H9 (cell line): Measurements from ENCODE around the gene TRIM40. TPM values are rescaled to one million over a fixed set of nuclear protein-coding genes. Genes with fewer than 3 reads are reported as not detected.

Experiments used
- DNase-seq: peaks from one replicate; pipeline ENCODE4 v3.0.0-alpha.2; 2017
- H2AFZ ChIP-seq: one replicate; pipeline ENCODE4 v1.6.1; 2013; ENCODE audit warnings: mild to moderate bottlenecking, low read length, control low read depth, moderate library complexity
- H2AK5ac ChIP-seq: 2 replicates; pipeline ENCODE4 v1.6.1; 2013; ENCODE audit warnings: low read length, control low read depth, mixed read lengths; ENCODE audit not compliant: insufficient read length
- H2BK120ac ChIP-seq: one replicate; pipeline ENCODE4 v1.6.1; 2013; ENCODE audit warnings: low read depth, mild to moderate bottlenecking, low read length, control low read depth, inconsistent platforms; ENCODE audit not compliant: poor library complexity, severe bottlenecking
- H2BK12ac ChIP-seq: 2 replicates; pipeline ENCODE4 v1.6.1; 2013; ENCODE audit warnings: low read length, control low read depth, mixed read lengths, low read depth; ENCODE audit not compliant: insufficient read length
- H2BK15ac ChIP-seq: 2 replicates; pipeline ENCODE4 v1.6.1; 2013; ENCODE audit warnings: low read depth, low read length, control low read depth
- H2BK20ac ChIP-seq: one replicate; pipeline ENCODE4 v1.6.1; 2013; ENCODE audit warnings: low read depth, mild to moderate bottlenecking, low read length, control low read depth, inconsistent platforms; ENCODE audit not compliant: poor library complexity, severe bottlenecking
- H2BK5ac ChIP-seq: 2 replicates; pipeline ENCODE4 v1.6.1; 2013; ENCODE audit warnings: low read length, control low read depth, mixed read lengths; ENCODE audit not compliant: insufficient read length
- H3K14ac ChIP-seq: 2 replicates; pipeline ENCODE4 v1.6.1; 2013; ENCODE audit warnings: low read length, control low read depth; ENCODE audit not compliant: insufficient read depth
- H3K18ac ChIP-seq: 2 replicates; pipeline ENCODE4 v1.6.1; 2013; ENCODE audit warnings: low read depth, mild to moderate bottlenecking, mixed read lengths, low read length, control low read depth; ENCODE audit not compliant: insufficient read length
- H3K23ac ChIP-seq: 2 replicates; pipeline ENCODE4 v1.6.1; 2013; ENCODE audit warnings: low read length, control low read depth, mixed read lengths, low read depth; ENCODE audit not compliant: insufficient read length
- H3K23me2 ChIP-seq: 2 replicates; pipeline ENCODE4 v1.6.1; 2013; ENCODE audit warnings: low read depth, mild to moderate bottlenecking, mixed read lengths, low read length, control low read depth; ENCODE audit not compliant: insufficient read length, poor library complexity, severe bottlenecking
- H3K27ac ChIP-seq: 2 replicates; pipeline ENCODE4 v1.5.1; 2013; ENCODE audit warnings: low read length, control low read depth, mixed read lengths, low read depth; ENCODE audit not compliant: insufficient read length
- H3K27me3 ChIP-seq: 2 replicates; pipeline ENCODE4 v1.6.1; 2013; ENCODE audit warnings: low read length, control low read depth, inconsistent platforms; ENCODE audit not compliant: insufficient read depth
- H3K4ac ChIP-seq: 2 replicates; pipeline ENCODE4 v1.6.1; 2013; ENCODE audit warnings: low read depth, mild to moderate bottlenecking, control low read depth, inconsistent platforms, low read length, moderate library complexity
- H3K4me1 ChIP-seq: 2 replicates; pipeline ENCODE4 v1.6.1; 2013; ENCODE audit warnings: low read length, control low read depth, inconsistent platforms; ENCODE audit not compliant: insufficient read depth
- H3K4me2 ChIP-seq: 2 replicates; pipeline ENCODE4 v1.6.1; 2013; ENCODE audit warnings: low read length, control low read depth, mixed read lengths; ENCODE audit not compliant: insufficient read length, insufficient read depth
- H3K56ac ChIP-seq: 2 replicates; pipeline ENCODE4 v1.6.1; 2013; ENCODE audit warnings: low read depth, mild to moderate bottlenecking, mixed read lengths, low read length, control low read depth; ENCODE audit not compliant: insufficient read length
- H3K79me1 ChIP-seq: 2 replicates; pipeline ENCODE4 v1.6.1; 2013; ENCODE audit warnings: low read depth, mild to moderate bottlenecking, moderate library complexity, low read length, control low read depth, inconsistent platforms; ENCODE audit not compliant: insufficient read depth, poor library complexity, severe bottlenecking
- H3K79me2 ChIP-seq: 2 replicates; pipeline ENCODE4 v1.6.1; 2013; ENCODE audit warnings: low read length, control low read depth, inconsistent platforms; ENCODE audit not compliant: insufficient read depth
- H3K9ac ChIP-seq: 2 replicates; pipeline ENCODE4 v1.6.1; 2013; ENCODE audit warnings: low read length, control low read depth, mixed read lengths; ENCODE audit not compliant: insufficient read length; ENCODE audit errors: extremely low read depth
- H3K9me3 ChIP-seq: one replicate; pipeline ENCODE4 v1.6.1; 2013; ENCODE audit warnings: low read depth, low read length, inconsistent platforms; ENCODE audit not compliant: control insufficient read depth
- H3T11ph ChIP-seq: one replicate; pipeline ENCODE4 v1.6.1; 2013; ENCODE audit warnings: mild to moderate bottlenecking, low read length, control low read depth, inconsistent platforms
- H4K20me1 ChIP-seq: one replicate; pipeline ENCODE4 v1.6.1; 2013; ENCODE audit not compliant: control insufficient read depth, insufficient read length, insufficient read depth
- H4K5ac ChIP-seq: 2 replicates; pipeline ENCODE4 v1.6.1; 2013; ENCODE audit warnings: low read depth, mild to moderate bottlenecking, mixed read lengths, low read length, control low read depth; ENCODE audit not compliant: insufficient read length
- H4K8ac ChIP-seq: replicated peaks from 2 replicates; pipeline ENCODE4 v1.6.1; 2013; ENCODE audit warnings: low read length, control low read depth, mixed read lengths, low read depth; ENCODE audit not compliant: insufficient read length
- H4K91ac ChIP-seq: 2 replicates; pipeline ENCODE4 v1.6.1; 2013; ENCODE audit warnings: low read depth, mild to moderate bottlenecking, moderate library complexity, mixed read lengths, low read length, control low read depth; ENCODE audit not compliant: insufficient read length
- H3K27ac Mint-ChIP-seq, 3 experiments: 2 replicates in 2 of 3; 3 replicates in 1 of 3; pipeline ENCODE4 v1.8.0; 2020 to 2021; ENCODE audit warnings: mixed read lengths in 3 of 3, mild to moderate bottlenecking in 1 of 3, moderate library complexity in 1 of 3
- H3K27me3 Mint-ChIP-seq: 2 replicates; pipeline ENCODE4 v1.8.0; 2021; ENCODE audit warnings: low read depth, mild to moderate bottlenecking, moderate library complexity, mixed read lengths
- H3K36me3 Mint-ChIP-seq, 3 experiments: 2 replicates in 2 of 3; 3 replicates in 1 of 3; pipeline ENCODE4 v1.8.0; 2020 to 2021; ENCODE audit warnings: low read depth in 3 of 3, mixed read lengths in 3 of 3; ENCODE audit not compliant: insufficient read depth in 1 of 3
- H3K4me1 Mint-ChIP-seq, 2 experiments: 2 replicates each; pipeline ENCODE4 v1.8.0; 2020; ENCODE audit warnings: mixed read lengths in 2 of 2
- H3K4me3 Mint-ChIP-seq, 2 experiments: 2 replicates in 1 of 2; 3 replicates in 1 of 2; pipeline ENCODE4 v1.8.0; 2020 to 2021; ENCODE audit warnings: mild to moderate bottlenecking in 2 of 2, mixed read lengths in 2 of 2, moderate library complexity in 1 of 2
- H3K9me3 Mint-ChIP-seq, 2 experiments: 2 replicates in 1 of 2; 3 replicates in 1 of 2; pipeline ENCODE4 v1.8.0; 2020; ENCODE audit warnings: mild to moderate bottlenecking in 2 of 2, mixed read lengths in 2 of 2, moderate library complexity in 1 of 2
- WGBS: extraction: QIAGEN DNeasy Blood & Tissue Kit; methylation state at CpG from one replicate; pipeline ENCODE4 v1.1.7; 2013; ENCODE audit warnings: missing lambda C conversion rate, low lambda C conversion rate, mixed read lengths; ENCODE audit not compliant: insufficient read length; ENCODE audit errors: extremely low coverage; 5-methylcytosine and 5-hydroxymethylcytosine counted together
- total RNA-seq: library from RNA; stranded (reverse); gene quantifications from 2 replicates; pipeline ENCODE4 v1.2.1, GENCODE V29; 2021
- TF ChIP-seq, protein P1 (sequence below): fragments of 200-600 bp; sonication (generic); conservative IDR thresholded peaks from 3 replicates; pipeline ENCODE4 v1.8.0; 2021; ENCODE audit warnings: antibody characterized with exemption, mild to moderate bottlenecking

Gene TRIM40
- total RNA-seq, 1 experiment from 2014 or later = not detected

DNA sequence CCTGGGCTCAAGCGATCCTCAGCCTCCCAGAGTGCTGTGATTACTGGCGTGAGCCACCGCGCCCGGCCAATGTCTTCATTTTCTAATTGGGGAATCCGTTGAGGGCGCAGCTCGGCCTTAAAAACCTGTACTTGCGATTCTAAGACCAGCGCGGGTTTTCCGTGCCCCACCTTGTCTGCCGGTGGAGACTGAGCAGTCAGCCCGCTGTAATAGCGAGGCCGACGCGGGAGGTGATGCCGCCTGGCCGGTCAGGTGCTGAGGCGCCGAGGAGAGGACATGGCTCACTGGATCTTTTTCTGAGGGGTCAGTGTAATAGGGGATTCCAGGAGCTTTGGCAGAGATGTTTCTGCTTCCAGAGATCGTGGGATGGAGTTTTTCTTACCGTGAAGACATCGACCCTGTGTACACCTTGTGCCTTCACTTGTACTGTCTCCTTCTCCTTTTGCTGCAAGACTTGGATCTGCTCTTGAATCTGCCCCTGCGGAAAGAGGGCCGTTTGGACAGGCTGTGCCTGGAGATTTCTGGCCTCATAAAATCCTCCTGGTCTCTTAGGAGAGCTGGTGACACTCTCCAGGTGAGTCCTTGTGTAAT, 24.6 kb upstream of the TRIM40 start:
- Histone ChIP-seq H2AK5ac (no peak overlapping the region), H3K9ac (no peak overlapping the region), H3K4me1 (no peaks in the 10 kb centered on the region), H3K9me3 (no peaks in the 10 kb centered on the region), H3K14ac (no peak overlapping the region), H2BK5ac (no peak overlapping the region), H4K8ac (no peak overlapping the region), H4K20me1 (no peaks in the 10 kb centered on the region), H3K4ac (no peak overlapping the region), H3K4me2 (no peak overlapping the region), H3K18ac (no peak overlapping the region), H2BK120ac (no peak overlapping the region), H3K56ac (no peak overlapping the region), H2AFZ (no peak overlapping the region), H3T11ph (no peak overlapping the region), H3K79me2 (0 out of 2 replicates have a peak, but pooled peaks cover 2% of the 10 kb centered on the region), H3K27me3 (no peaks in the 10 kb centered on the region; the same call in 1 of the 2 replicates), H4K5ac (no peak overlapping the region), H3K27ac (no peak overlapping the region), H4K91ac (no peak overlapping the region), H2BK12ac (no peak overlapping the region), H3K79me1 (no peaks in the 10 kb centered on the region), H2BK15ac (no peak overlapping the region), H2BK20ac (no peak overlapping the region), H3K23me2 (no peaks in the 10 kb centered on the region), H3K23ac (no peak overlapping the region)
- TF ChIP-seq, protein P1, sequence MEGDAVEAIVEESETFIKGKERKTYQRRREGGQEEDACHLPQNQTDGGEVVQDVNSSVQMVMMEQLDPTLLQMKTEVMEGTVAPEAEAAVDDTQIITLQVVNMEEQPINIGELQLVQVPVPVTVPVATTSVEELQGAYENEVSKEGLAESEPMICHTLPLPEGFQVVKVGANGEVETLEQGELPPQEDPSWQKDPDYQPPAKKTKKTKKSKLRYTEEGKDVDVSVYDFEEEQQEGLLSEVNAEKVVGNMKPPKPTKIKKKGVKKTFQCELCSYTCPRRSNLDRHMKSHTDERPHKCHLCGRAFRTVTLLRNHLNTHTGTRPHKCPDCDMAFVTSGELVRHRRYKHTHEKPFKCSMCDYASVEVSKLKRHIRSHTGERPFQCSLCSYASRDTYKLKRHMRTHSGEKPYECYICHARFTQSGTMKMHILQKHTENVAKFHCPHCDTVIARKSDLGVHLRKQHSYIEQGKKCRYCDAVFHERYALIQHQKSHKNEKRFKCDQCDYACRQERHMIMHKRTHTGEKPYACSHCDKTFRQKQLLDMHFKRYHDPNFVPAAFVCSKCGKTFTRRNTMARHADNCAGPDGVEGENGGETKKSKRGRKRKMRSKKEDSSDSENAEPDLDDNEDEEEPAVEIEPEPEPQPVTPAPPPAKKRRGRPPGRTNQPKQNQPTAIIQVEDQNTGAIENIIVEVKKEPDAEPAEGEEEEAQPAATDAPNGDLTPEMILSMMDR = no peak
- no peak overlapping the region for H3K27ac Mint-ChIP-seq
- H3K4me3 Mint-ChIP-seq = no peak overlapping the region
- no peaks in the 10 kb centered on the region for H3K4me1 Mint-ChIP-seq
- WGBS = no CpG with 5 or more reads among the region's 27 CpGs
- no peaks in the 10 kb centered on the region for H3K9me3 Mint-ChIP-seq
- H3K27me3 Mint-ChIP-seq = peaks cover 81% of the 10 kb centered on the region
- H3K36me3 Mint-ChIP-seq = no peaks in the 10 kb centered on the region
- DNase-seq = no peak
